H9 (cell line): ENCODE results near the gene POU2F1. TPM values are rescaled to one million over a fixed set of nuclear protein-coding genes. Genes with fewer than 3 reads are reported as not detected.

Experiments used
- DNase-seq: peaks from one replicate; pipeline ENCODE4 v3.0.0-alpha.2; 2017
- H2AFZ ChIP-seq: one replicate; pipeline ENCODE4 v1.6.1; 2013; ENCODE audit warnings: mild to moderate bottlenecking, low read length, control low read depth, moderate library complexity
- H2AK5ac ChIP-seq: 2 replicates; pipeline ENCODE4 v1.6.1; 2013; ENCODE audit warnings: low read length, control low read depth, mixed read lengths; ENCODE audit not compliant: insufficient read length
- H2BK120ac ChIP-seq: one replicate; pipeline ENCODE4 v1.6.1; 2013; ENCODE audit warnings: low read depth, mild to moderate bottlenecking, low read length, control low read depth, inconsistent platforms; ENCODE audit not compliant: poor library complexity, severe bottlenecking
- H2BK12ac ChIP-seq: 2 replicates; pipeline ENCODE4 v1.6.1; 2013; ENCODE audit warnings: low read length, control low read depth, mixed read lengths, low read depth; ENCODE audit not compliant: insufficient read length
- H2BK15ac ChIP-seq: 2 replicates; pipeline ENCODE4 v1.6.1; 2013; ENCODE audit warnings: low read depth, low read length, control low read depth
- H2BK20ac ChIP-seq: one replicate; pipeline ENCODE4 v1.6.1; 2013; ENCODE audit warnings: low read depth, mild to moderate bottlenecking, low read length, control low read depth, inconsistent platforms; ENCODE audit not compliant: poor library complexity, severe bottlenecking
- H2BK5ac ChIP-seq: 2 replicates; pipeline ENCODE4 v1.6.1; 2013; ENCODE audit warnings: low read length, control low read depth, mixed read lengths; ENCODE audit not compliant: insufficient read length
- H3K14ac ChIP-seq: 2 replicates; pipeline ENCODE4 v1.6.1; 2013; ENCODE audit warnings: low read length, control low read depth; ENCODE audit not compliant: insufficient read depth
- H3K18ac ChIP-seq: 2 replicates; pipeline ENCODE4 v1.6.1; 2013; ENCODE audit warnings: low read depth, mild to moderate bottlenecking, mixed read lengths, low read length, control low read depth; ENCODE audit not compliant: insufficient read length
- H3K23ac ChIP-seq: 2 replicates; pipeline ENCODE4 v1.6.1; 2013; ENCODE audit warnings: low read length, control low read depth, mixed read lengths, low read depth; ENCODE audit not compliant: insufficient read length
- H3K23me2 ChIP-seq: 2 replicates; pipeline ENCODE4 v1.6.1; 2013; ENCODE audit warnings: low read depth, mild to moderate bottlenecking, mixed read lengths, low read length, control low read depth; ENCODE audit not compliant: insufficient read length, poor library complexity, severe bottlenecking
- H3K27ac ChIP-seq: 2 replicates; pipeline ENCODE4 v1.5.1; 2013; ENCODE audit warnings: low read length, control low read depth, mixed read lengths, low read depth; ENCODE audit not compliant: insufficient read length
- H3K27me3 ChIP-seq: 2 replicates; pipeline ENCODE4 v1.6.1; 2013; ENCODE audit warnings: low read length, control low read depth, inconsistent platforms; ENCODE audit not compliant: insufficient read depth
- H3K4ac ChIP-seq: 2 replicates; pipeline ENCODE4 v1.6.1; 2013; ENCODE audit warnings: low read depth, mild to moderate bottlenecking, control low read depth, inconsistent platforms, low read length, moderate library complexity
- H3K4me1 ChIP-seq: 2 replicates; pipeline ENCODE4 v1.6.1; 2013; ENCODE audit warnings: low read length, control low read depth, inconsistent platforms; ENCODE audit not compliant: insufficient read depth
- H3K4me2 ChIP-seq: 2 replicates; pipeline ENCODE4 v1.6.1; 2013; ENCODE audit warnings: low read length, control low read depth, mixed read lengths; ENCODE audit not compliant: insufficient read length, insufficient read depth
- H3K56ac ChIP-seq: 2 replicates; pipeline ENCODE4 v1.6.1; 2013; ENCODE audit warnings: low read depth, mild to moderate bottlenecking, mixed read lengths, low read length, control low read depth; ENCODE audit not compliant: insufficient read length
- H3K79me1 ChIP-seq: 2 replicates; pipeline ENCODE4 v1.6.1; 2013; ENCODE audit warnings: low read depth, mild to moderate bottlenecking, moderate library complexity, low read length, control low read depth, inconsistent platforms; ENCODE audit not compliant: insufficient read depth, poor library complexity, severe bottlenecking
- H3K79me2 ChIP-seq: 2 replicates; pipeline ENCODE4 v1.6.1; 2013; ENCODE audit warnings: low read length, control low read depth, inconsistent platforms; ENCODE audit not compliant: insufficient read depth
- H3K9ac ChIP-seq: 2 replicates; pipeline ENCODE4 v1.6.1; 2013; ENCODE audit warnings: low read length, control low read depth, mixed read lengths; ENCODE audit not compliant: insufficient read length; ENCODE audit errors: extremely low read depth
- H3K9me3 ChIP-seq: one replicate; pipeline ENCODE4 v1.6.1; 2013; ENCODE audit warnings: low read depth, low read length, inconsistent platforms; ENCODE audit not compliant: control insufficient read depth
- H3T11ph ChIP-seq: one replicate; pipeline ENCODE4 v1.6.1; 2013; ENCODE audit warnings: mild to moderate bottlenecking, low read length, control low read depth, inconsistent platforms
- H4K20me1 ChIP-seq: one replicate; pipeline ENCODE4 v1.6.1; 2013; ENCODE audit not compliant: control insufficient read depth, insufficient read length, insufficient read depth
- H4K5ac ChIP-seq: 2 replicates; pipeline ENCODE4 v1.6.1; 2013; ENCODE audit warnings: low read depth, mild to moderate bottlenecking, mixed read lengths, low read length, control low read depth; ENCODE audit not compliant: insufficient read length
- H4K8ac ChIP-seq: replicated peaks from 2 replicates; pipeline ENCODE4 v1.6.1; 2013; ENCODE audit warnings: low read length, control low read depth, mixed read lengths, low read depth; ENCODE audit not compliant: insufficient read length
- H4K91ac ChIP-seq: 2 replicates; pipeline ENCODE4 v1.6.1; 2013; ENCODE audit warnings: low read depth, mild to moderate bottlenecking, moderate library complexity, mixed read lengths, low read length, control low read depth; ENCODE audit not compliant: insufficient read length
- H3K27ac Mint-ChIP-seq, 3 experiments: 2 replicates in 2 of 3; 3 replicates in 1 of 3; pipeline ENCODE4 v1.8.0; 2020 to 2021; ENCODE audit warnings: mixed read lengths in 3 of 3, mild to moderate bottlenecking in 1 of 3, moderate library complexity in 1 of 3
- H3K27me3 Mint-ChIP-seq: 2 replicates; pipeline ENCODE4 v1.8.0; 2021; ENCODE audit warnings: low read depth, mild to moderate bottlenecking, moderate library complexity, mixed read lengths
- H3K36me3 Mint-ChIP-seq, 3 experiments: 2 replicates in 2 of 3; 3 replicates in 1 of 3; pipeline ENCODE4 v1.8.0; 2020 to 2021; ENCODE audit warnings: low read depth in 3 of 3, mixed read lengths in 3 of 3; ENCODE audit not compliant: insufficient read depth in 1 of 3
- H3K4me1 Mint-ChIP-seq, 2 experiments: 2 replicates each; pipeline ENCODE4 v1.8.0; 2020; ENCODE audit warnings: mixed read lengths in 2 of 2
- H3K4me3 Mint-ChIP-seq, 2 experiments: 2 replicates in 1 of 2; 3 replicates in 1 of 2; pipeline ENCODE4 v1.8.0; 2020 to 2021; ENCODE audit warnings: mild to moderate bottlenecking in 2 of 2, mixed read lengths in 2 of 2, moderate library complexity in 1 of 2
- H3K9me3 Mint-ChIP-seq, 2 experiments: 2 replicates in 1 of 2; 3 replicates in 1 of 2; pipeline ENCODE4 v1.8.0; 2020; ENCODE audit warnings: mild to moderate bottlenecking in 2 of 2, mixed read lengths in 2 of 2, moderate library complexity in 1 of 2
- WGBS: extraction: QIAGEN DNeasy Blood & Tissue Kit; methylation state at CpG from one replicate; pipeline ENCODE4 v1.1.7; 2013; ENCODE audit warnings: missing lambda C conversion rate, low lambda C conversion rate, mixed read lengths; ENCODE audit not compliant: insufficient read length; ENCODE audit errors: extremely low coverage; 5-methylcytosine and 5-hydroxymethylcytosine counted together
- total RNA-seq: library from RNA; stranded (reverse); gene quantifications from 2 replicates; pipeline ENCODE4 v1.2.1, GENCODE V29; 2021
- TF ChIP-seq, protein P1 (sequence below): fragments of 200-600 bp; sonication (generic); conservative IDR thresholded peaks from 3 replicates; pipeline ENCODE4 v1.8.0; 2021; ENCODE audit warnings: antibody characterized with exemption, mild to moderate bottlenecking

The POU2F1 gene
- total RNA-seq, 1 experiment from 2014 or later = 62.5 TPM

GRCh38 chr1:167333124-167333523 is 112.4 kb downstream of the POU2F1 start:
- peaks cover 32 to 47% of the 10 kb centered on the region in 2 experiments for H3K4me1 Mint-ChIP-seq
- Histone ChIP-seq H4K8ac (no peak overlapping the region), H3K56ac (no peak overlapping the region)

More at GRCh38 chr1:167333124-167333523, 112.4 kb downstream of the POU2F1 start:
- Mint-ChIP-seq H3K4me3 (no peak overlapping the region), H3K9me3 (no peaks in the 10 kb centered on the region), H3K27me3 (no peaks in the 10 kb centered on the region), H3K36me3 (peaks cover 21 to 26% (median 24%) of the 10 kb centered on the region in 3 experiments), H3K27ac (peak overlapping the region in 1 of 3 experiments; percentile 76; a peak in 2 of 7 replicates)
- Histone ChIP-seq H2BK12ac (no peak overlapping the region), H3K18ac (no peak overlapping the region), H2BK20ac (no peak overlapping the region), H4K5ac (no peak overlapping the region), H3K4me2 (no peak overlapping the region), H3K23me2 (no peaks in the 10 kb centered on the region), H4K20me1 (no peaks in the 10 kb centered on the region), H3K79me1 (no peaks in the 10 kb centered on the region), H3K23ac (no peak overlapping the region), H2BK15ac (no peak overlapping the region), H2BK5ac (no peak overlapping the region), H3K79me2 (peaks cover 4% of the 10 kb centered on the region; the same call in 1 of the 2 replicates), H2AFZ (no peak overlapping the region), H3T11ph (no peak overlapping the region), H3K9ac (no peak overlapping the region), H2BK120ac (no peak overlapping the region), H3K4me1 (no peaks in the 10 kb centered on the region; the same call in 1 of the 2 replicates), H3K14ac (no peak overlapping the region), H3K27ac (no peak overlapping the region), H3K27me3 (no peaks in the 10 kb centered on the region), H2AK5ac (no peak overlapping the region), H4K91ac (no peak overlapping the region), H3K4ac (no peak overlapping the region), H3K9me3 (no peaks in the 10 kb centered on the region)
- DNase-seq = no peak
- no CpG with 5 or more reads among the region's 2 CpGs for WGBS
- TF ChIP-seq, protein P1, sequence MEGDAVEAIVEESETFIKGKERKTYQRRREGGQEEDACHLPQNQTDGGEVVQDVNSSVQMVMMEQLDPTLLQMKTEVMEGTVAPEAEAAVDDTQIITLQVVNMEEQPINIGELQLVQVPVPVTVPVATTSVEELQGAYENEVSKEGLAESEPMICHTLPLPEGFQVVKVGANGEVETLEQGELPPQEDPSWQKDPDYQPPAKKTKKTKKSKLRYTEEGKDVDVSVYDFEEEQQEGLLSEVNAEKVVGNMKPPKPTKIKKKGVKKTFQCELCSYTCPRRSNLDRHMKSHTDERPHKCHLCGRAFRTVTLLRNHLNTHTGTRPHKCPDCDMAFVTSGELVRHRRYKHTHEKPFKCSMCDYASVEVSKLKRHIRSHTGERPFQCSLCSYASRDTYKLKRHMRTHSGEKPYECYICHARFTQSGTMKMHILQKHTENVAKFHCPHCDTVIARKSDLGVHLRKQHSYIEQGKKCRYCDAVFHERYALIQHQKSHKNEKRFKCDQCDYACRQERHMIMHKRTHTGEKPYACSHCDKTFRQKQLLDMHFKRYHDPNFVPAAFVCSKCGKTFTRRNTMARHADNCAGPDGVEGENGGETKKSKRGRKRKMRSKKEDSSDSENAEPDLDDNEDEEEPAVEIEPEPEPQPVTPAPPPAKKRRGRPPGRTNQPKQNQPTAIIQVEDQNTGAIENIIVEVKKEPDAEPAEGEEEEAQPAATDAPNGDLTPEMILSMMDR = no peak
